ENCODE measurements around the gene LDAH. TPM values are rescaled to one million over a fixed set of nuclear protein-coding genes. Genes with fewer than 3 reads are reported as not detected.

The LDAH gene
- total RNA-seq, 1 experiment from 2014 or later: not detected

DNA sequence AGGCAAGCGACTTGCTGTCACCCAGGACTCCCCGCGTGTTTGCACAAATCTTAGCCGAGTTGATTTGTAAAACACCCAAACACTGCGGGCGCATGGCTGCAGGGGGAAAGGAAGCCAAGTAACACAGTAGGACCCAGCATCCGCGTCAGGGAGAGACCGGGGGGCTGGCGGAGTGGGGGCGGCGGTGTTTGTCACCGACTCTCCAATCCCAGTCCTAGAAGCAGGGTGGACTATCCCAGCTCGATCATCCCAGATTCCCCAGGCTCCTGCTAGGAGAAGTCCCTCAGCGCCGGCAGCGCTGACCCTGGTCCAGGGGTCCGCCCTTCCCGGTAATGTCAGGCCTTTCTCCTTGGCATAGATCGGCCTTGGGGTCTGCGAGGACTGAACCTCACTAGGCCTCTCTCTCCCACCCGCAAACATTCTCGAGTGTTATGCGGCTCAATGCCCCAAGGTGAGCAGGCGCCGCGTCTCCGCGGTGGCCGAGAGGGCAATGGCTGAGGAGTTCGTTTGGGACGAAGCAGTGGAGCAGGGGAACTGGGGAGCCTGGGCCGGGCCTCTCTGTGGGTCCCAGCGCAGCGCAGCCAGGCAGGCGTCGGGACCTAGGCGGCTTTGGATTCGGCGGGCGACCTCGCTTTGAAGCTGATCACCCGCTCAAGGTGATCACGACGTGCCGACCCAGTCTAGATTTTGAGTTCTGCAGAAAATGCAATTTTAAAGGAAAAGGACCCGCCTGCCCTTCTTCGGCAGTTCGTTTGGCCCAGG is 157.5 kb downstream of the LDAH start:
- TF ChIP-seq, protein P1, sequence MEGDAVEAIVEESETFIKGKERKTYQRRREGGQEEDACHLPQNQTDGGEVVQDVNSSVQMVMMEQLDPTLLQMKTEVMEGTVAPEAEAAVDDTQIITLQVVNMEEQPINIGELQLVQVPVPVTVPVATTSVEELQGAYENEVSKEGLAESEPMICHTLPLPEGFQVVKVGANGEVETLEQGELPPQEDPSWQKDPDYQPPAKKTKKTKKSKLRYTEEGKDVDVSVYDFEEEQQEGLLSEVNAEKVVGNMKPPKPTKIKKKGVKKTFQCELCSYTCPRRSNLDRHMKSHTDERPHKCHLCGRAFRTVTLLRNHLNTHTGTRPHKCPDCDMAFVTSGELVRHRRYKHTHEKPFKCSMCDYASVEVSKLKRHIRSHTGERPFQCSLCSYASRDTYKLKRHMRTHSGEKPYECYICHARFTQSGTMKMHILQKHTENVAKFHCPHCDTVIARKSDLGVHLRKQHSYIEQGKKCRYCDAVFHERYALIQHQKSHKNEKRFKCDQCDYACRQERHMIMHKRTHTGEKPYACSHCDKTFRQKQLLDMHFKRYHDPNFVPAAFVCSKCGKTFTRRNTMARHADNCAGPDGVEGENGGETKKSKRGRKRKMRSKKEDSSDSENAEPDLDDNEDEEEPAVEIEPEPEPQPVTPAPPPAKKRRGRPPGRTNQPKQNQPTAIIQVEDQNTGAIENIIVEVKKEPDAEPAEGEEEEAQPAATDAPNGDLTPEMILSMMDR (conservative IDR thresholded peaks at IDR 0.05; ENCODE audit: low read depth, low read length): no peak
- TF ChIP-seq EZH2 (IDR thresholded peaks at IDR 0.05; ENCODE audit: low read length, unreplicated experiment) (no peak), EZH2phosphoT487 (IDR thresholded peaks at IDR 0.05; ENCODE audit: borderline replicate concordance, low read length) (no peak)
- no peak overlapping the region for H3K4me2 ChIP-seq (ENCODE audit: low read length)
- no peaks in the 10 kb centered on the region for H3K9me3 ChIP-seq (ENCODE audit: low read length)
- CTCF ChIA-PET: no interaction called here
- H3K79me2 ChIP-seq (ENCODE audit: low read length): no peaks in the 10 kb centered on the region
- H3F3A ChIP-seq (ENCODE audit: low read length, unreplicated experiment): no peaks in the 10 kb centered on the region
- intact Hi-C loops (cut with micrococcal nuclease): no loop called here
- POLR2A ChIA-PET (ENCODE audit: unreplicated experiment): no interaction called here
- no peak overlapping the region for H3K9ac ChIP-seq (ENCODE audit: low read length)
- no peak for DNase-seq
- H3K4me3 ChIP-seq (ENCODE audit: low read length): no peak overlapping the region
- no peaks in the 10 kb centered on the region for H4K20me1 ChIP-seq (ENCODE audit: low read length)
- H3K4me1 ChIP-seq (ENCODE audit: insufficient read depth, low read length): peaks cover 10% of the 10 kb centered on the region
- no peak overlapping the region for H3K27ac ChIP-seq (ENCODE audit: low read length)
- H3K9me2 ChIP-seq (replicated peaks; ENCODE audit: low read length): no peaks in the 10 kb centered on the region
- ATAC-seq: no peak
- no TSS peak for BruUV-seq (replicated peaks)
- no peaks in the 10 kb centered on the region for H3K36me3 ChIP-seq (ENCODE audit: low read depth, low read length)
- peaks cover 43% of the 10 kb centered on the region for H3K27me3 ChIP-seq (ENCODE audit: low read length)
- no peak overlapping the region for H2AFZ ChIP-seq (ENCODE audit: low read length)

DNA sequence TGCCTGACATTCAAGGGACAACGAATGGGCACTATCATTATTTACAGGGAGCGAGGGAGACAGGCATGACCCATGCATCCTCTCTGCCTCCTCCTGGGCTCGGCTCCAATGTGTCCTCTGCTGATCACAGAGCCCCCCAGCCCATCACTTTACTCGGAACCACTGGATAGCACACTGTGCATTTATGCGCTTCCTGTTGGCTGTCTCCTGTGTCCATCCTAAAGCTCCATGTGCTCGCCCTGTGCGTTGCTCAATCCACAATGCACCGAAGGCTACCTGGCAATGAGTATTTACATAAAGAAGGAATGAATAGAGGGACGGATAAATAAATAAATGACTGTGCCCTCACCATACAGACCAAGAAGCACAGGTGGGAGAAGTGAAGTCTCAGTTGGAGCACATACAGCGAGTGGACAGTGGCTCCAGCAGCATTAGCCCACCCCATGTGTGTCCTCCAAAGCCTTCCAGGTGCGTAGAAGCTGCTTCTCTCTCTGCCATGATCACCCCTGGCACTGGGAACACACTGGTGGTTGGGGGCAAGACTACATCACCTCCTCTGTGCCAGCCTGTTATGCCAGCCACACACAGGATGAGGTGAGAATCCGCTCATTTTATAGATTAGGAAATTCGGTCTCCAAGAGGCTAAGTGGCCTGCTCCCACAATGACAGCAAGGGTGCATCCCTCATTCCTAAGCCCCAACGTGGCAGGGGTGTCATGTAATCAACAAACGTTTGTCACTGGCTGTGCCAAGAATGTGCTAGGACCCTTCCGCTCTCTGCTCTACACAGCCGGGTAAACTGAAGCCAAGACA is 158.3 kb downstream of the LDAH start:
- Histone ChIP-seq H3K79me2 (ENCODE audit: low read length) (no peaks in the 10 kb centered on the region), H3K4me3 (ENCODE audit: low read length) (no peak overlapping the region), H3K9ac (ENCODE audit: low read length) (no peak overlapping the region), H2AFZ (ENCODE audit: low read length) (no peak overlapping the region), H3K36me3 (ENCODE audit: low read depth, low read length) (no peaks in the 10 kb centered on the region), H3K9me3 (ENCODE audit: low read length) (no peaks in the 10 kb centered on the region), H3K9me2 (replicated peaks; ENCODE audit: low read length) (no peaks in the 10 kb centered on the region), H3K4me1 (ENCODE audit: insufficient read depth, low read length) (peaks cover 10% of the 10 kb centered on the region), H3K27ac (ENCODE audit: low read length) (no peak overlapping the region), H4K20me1 (ENCODE audit: low read length) (no peaks in the 10 kb centered on the region), H3F3A (ENCODE audit: low read length, unreplicated experiment) (no peaks in the 10 kb centered on the region), H3K4me2 (ENCODE audit: low read length) (no peak overlapping the region), H3K27me3 (ENCODE audit: low read length) (peaks cover 43% of the 10 kb centered on the region)
- BruUV-seq (replicated peaks): no TSS peak
- ChIA-PET CTCF (interaction anchor here (0.6 kb wide), 1 partner anchor 12 kb away, joined by 4 read pairs; no protein-coding TSS in a partner anchor), POLR2A (ENCODE audit: unreplicated experiment) (no interaction called here)
- TF ChIP-seq EZH2phosphoT487 (IDR thresholded peaks at IDR 0.05; ENCODE audit: borderline replicate concordance, low read length) (no peak), EZH2 (IDR thresholded peaks at IDR 0.05; ENCODE audit: low read length, unreplicated experiment) (no peak)
- DNase-seq: no peak
- ATAC-seq: no peak
- intact Hi-C loops (cut with micrococcal nuclease): no loop called here

DNA sequence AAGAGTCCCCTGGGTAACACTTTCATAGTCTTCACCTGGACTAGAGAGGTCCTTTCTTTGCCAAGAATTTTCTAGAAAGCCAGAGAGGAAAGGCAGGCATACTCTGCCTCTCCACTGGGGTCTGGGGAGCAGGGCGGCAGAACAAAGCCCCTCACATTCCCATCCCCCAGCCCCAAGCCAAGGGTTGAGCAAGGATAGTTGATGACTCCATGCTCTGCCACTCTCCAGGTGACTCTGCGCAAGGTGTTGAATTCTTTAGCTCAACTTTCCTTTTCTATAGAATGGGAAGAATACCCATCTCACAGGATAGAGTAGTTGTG is 158.9 kb downstream of the LDAH start:
- intact Hi-C loops (cut with micrococcal nuclease): no loop called here
- Histone ChIP-seq H3K9me2 (replicated peaks; ENCODE audit: low read length) (no peaks in the 10 kb centered on the region), H3F3A (ENCODE audit: low read length, unreplicated experiment) (no peaks in the 10 kb centered on the region), H3K4me1 (ENCODE audit: insufficient read depth, low read length) (peaks cover 10% of the 10 kb centered on the region), H3K79me2 (ENCODE audit: low read length) (no peaks in the 10 kb centered on the region), H2AFZ (ENCODE audit: low read length) (no peak overlapping the region), H3K36me3 (ENCODE audit: low read depth, low read length) (no peaks in the 10 kb centered on the region), H3K27me3 (ENCODE audit: low read length) (peaks cover 43% of the 10 kb centered on the region), H4K20me1 (ENCODE audit: low read length) (no peaks in the 10 kb centered on the region), H3K4me2 (ENCODE audit: low read length) (no peak overlapping the region), H3K27ac (ENCODE audit: low read length) (no peak overlapping the region), H3K4me3 (ENCODE audit: low read length) (no peak overlapping the region), H3K9ac (ENCODE audit: low read length) (no peak overlapping the region), H3K9me3 (ENCODE audit: low read length) (no peaks in the 10 kb centered on the region)
- ChIA-PET CTCF (interaction anchor here (0.6 kb wide), 1 partner anchor 13 kb away, joined by 4 read pairs; no protein-coding TSS in a partner anchor), POLR2A (ENCODE audit: unreplicated experiment) (no interaction called here)
- BruUV-seq (replicated peaks): no TSS peak
- TF ChIP-seq, protein P1 (conservative IDR thresholded peaks at IDR 0.05; ENCODE audit: low read depth, low read length): no peak
- TF ChIP-seq EZH2phosphoT487 (IDR thresholded peaks at IDR 0.05; ENCODE audit: borderline replicate concordance, low read length): no peak
- TF ChIP-seq EZH2 (IDR thresholded peaks at IDR 0.05; ENCODE audit: low read length, unreplicated experiment): no peak
- ATAC-seq (no peak), DNase-seq (no peak)
